Esophagus squamous epithelium (tissue), 4 donors: ENCODE data around the gene METTL1.

ENCODE experiments used
- POLR2A ChIP-seq, 4 donors: fragments of 450-650 bp; IDR thresholded peaks; one replicate each; pipeline ENCODE4 v1.6.1; 2017; ENCODE audit warnings: antibody characterized with exemption in 4 of 4, mild to moderate bottlenecking in 4 of 4, moderate library complexity in 3 of 4
- TF ChIP-seq, protein P1 (sequence below), 6 experiments: fragments of 450-650 bp in 4 of 6; fragments of 200-600 bp in 2 of 6; sonication (generic) in 2 of 6; IDR thresholded peaks; one replicate each; pipeline ENCODE4 v1.5.1; 2016 to 2019; ENCODE audit warnings: antibody characterized with exemption in 6 of 6, mild to moderate bottlenecking in 4 of 6, moderate library complexity in 4 of 6

DNA sequence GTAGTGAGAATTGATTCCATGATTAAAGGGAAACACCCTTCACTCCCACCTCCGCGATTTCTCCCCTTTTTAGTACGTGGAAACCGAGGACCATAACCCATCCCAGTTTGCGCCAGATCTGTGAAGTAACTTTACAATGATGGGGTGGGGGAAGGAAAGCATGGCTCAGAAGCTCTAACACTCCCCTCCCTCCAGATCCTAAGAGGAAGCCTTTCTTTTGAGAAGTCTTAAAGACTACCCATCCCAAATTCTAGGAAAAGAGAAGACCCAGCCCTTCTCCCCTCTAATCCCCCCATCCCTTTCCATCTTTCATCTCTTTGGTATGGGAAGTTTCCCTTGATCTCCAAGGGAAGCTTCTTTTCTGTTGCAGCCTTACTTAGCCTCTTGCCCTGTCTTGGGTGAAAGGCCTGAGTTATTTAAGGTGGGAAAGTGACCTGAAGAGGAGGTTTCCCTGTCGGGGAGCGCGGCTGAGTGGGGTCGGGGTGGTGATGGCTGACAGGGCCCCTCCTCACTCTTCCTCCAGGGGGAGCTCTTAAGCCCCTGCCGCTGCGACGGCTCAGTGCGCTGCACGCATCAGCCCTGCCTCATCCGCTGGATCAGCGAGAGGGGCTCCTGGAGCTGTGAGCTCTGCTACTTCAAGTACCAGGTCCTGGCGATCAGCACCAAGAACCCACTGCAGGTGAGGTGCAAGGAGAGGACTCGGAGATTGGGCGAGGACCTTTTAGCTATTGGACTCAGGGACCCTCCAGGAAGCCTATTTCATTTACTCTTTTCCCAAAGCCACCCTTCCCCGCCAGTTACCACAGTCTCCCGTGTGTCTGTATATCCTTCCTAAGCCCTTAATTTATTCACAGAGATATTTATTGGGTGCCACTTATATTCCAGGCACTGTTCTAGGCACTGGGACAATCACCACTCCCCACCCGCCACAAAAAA is 15.2 kb downstream of the METTL1 start:
- TF ChIP-seq, protein P1, sequence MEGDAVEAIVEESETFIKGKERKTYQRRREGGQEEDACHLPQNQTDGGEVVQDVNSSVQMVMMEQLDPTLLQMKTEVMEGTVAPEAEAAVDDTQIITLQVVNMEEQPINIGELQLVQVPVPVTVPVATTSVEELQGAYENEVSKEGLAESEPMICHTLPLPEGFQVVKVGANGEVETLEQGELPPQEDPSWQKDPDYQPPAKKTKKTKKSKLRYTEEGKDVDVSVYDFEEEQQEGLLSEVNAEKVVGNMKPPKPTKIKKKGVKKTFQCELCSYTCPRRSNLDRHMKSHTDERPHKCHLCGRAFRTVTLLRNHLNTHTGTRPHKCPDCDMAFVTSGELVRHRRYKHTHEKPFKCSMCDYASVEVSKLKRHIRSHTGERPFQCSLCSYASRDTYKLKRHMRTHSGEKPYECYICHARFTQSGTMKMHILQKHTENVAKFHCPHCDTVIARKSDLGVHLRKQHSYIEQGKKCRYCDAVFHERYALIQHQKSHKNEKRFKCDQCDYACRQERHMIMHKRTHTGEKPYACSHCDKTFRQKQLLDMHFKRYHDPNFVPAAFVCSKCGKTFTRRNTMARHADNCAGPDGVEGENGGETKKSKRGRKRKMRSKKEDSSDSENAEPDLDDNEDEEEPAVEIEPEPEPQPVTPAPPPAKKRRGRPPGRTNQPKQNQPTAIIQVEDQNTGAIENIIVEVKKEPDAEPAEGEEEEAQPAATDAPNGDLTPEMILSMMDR (IDR thresholded peaks at IDR 0.05): peak; percentile 23 to 52 (median 45)
- no peak for TF ChIP-seq POLR2A (IDR thresholded peaks at IDR 0.05)
